Measurements from ENCODE around the gene DUOXA2.

Gene DUOXA2

DNA sequence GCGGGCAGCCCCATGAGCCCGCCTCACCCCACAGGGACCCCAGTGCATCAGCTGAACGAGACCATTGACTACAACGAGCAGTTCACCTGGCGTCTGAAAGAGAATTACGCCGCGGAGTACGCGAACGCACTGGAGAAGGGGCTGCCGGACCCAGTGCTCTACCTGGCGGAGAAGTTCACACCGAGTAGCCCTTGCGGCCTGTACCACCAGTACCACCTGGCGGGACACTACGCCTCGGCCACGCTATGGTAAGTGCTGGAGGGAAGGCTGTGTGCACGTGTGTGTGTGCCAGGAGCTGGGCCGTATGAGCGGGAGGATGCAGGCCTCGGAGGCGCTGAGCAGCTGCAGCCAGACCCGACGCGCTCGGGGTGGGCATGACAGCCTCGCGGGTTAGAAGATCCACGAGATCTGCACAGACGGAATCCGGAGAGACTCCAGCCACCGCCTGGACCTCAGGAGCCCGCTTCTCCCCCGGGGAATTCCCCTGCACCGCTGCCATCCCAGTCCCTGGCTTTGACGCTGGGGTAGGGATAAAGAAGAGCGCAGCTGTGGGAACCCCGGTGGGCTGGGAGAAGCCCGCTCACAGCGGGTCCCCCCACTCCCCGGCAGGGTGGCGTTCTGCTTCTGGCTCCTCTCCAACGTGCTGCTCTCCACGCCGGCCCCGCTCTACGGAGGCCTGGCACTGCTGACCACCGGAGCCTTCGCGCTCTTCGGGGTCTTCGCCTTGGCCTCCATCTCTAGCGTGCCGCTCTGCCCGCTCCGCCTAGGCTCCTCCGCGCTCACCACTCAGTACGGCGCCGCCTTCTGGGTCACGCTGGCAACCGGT is 2.6 kb downstream of the DUOXA2 start:
- in situ Hi-C loops (cut with HindIII; ENCODE audit: low sequenced_read_pairs), result no loop called here

DNA sequence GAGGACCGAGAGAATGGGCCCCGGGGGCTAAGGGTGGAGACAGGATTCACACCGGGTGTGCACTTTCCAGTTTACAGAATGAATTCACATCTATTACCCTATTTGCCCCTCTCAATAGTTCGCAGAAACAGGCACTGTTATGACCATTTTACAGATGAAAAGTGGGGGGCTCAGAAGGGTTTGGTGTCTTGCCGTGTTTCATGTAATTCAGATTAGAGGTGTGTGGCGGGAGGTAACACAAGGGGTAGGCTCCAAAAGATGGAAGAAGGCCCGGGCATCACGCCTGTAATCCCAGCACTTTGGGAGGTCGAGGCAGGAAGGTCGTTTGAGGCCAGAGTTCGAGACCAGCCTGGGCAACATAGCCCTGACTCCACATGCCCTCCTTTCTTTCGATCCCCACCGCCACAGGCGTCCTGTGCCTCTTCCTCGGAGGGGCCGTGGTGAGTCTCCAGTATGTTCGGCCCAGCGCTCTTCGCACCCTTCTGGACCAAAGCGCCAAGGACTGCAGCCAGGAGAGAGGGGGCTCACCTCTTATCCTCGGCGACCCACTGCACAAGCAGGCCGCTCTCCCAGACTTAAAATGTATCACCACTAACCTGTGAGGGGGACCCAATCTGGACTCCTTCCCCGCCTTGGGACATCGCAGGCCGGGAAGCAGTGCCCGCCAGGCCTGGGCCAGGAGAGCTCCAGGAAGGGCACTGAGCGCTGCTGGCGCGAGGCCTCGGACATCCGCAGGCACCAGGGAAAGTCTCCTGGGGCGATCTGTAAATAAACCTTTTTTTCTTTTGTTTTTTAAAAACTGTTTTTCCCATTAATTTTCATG is 3.4 kb downstream of the DUOXA2 start:
- in situ Hi-C loops (cut with HindIII; ENCODE audit: low sequenced_read_pairs), result no loop called here

DNA sequence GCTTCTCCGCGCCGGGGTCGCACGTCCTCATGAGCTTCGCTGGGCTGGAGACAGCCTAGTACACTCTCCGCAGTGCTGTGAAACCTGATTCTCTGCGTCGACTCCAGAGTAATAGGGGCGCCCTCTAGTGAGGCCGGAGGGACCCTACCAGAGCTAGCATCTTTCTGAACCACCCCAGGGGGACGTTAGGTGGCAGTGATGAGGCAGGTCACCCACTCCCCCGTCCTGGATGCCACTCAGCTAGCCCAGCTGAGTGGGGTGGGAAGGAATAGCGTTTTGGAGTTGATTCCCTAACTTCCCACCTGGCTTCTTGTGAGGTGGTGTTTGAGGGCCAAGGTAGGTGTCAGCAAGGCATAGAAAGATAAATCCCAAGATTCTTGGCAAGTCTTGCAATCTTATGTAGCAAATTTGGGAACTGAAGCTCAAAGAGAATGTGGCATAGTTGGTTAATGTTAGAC is 4.0 kb downstream of the DUOXA2 start:
- in situ Hi-C loops (cut with HindIII; ENCODE audit: low sequenced_read_pairs), result no loop called here

DNA sequence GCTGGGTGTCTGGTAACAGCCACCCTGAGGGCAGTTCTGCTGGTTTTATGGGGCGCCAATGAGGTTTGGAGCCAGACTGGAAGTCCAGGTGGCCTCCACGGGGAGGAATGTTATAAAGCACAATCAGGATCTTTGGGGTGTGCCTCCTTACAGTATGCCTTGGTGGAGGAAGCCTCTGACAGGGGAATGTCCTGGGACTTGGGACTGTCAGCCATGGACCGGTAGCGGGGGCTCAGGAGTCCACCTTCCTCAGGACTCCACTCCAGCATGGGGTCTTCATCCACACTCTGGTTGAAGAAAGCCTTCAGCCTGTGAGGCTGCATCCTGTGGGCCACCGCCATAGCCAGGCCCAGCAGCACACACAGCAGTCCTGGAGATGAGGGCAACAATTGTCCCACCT is 4.9 kb downstream of the DUOXA2 start:
- in situ Hi-C loops (cut with HindIII; ENCODE audit: low sequenced_read_pairs), result no loop called here

DNA sequence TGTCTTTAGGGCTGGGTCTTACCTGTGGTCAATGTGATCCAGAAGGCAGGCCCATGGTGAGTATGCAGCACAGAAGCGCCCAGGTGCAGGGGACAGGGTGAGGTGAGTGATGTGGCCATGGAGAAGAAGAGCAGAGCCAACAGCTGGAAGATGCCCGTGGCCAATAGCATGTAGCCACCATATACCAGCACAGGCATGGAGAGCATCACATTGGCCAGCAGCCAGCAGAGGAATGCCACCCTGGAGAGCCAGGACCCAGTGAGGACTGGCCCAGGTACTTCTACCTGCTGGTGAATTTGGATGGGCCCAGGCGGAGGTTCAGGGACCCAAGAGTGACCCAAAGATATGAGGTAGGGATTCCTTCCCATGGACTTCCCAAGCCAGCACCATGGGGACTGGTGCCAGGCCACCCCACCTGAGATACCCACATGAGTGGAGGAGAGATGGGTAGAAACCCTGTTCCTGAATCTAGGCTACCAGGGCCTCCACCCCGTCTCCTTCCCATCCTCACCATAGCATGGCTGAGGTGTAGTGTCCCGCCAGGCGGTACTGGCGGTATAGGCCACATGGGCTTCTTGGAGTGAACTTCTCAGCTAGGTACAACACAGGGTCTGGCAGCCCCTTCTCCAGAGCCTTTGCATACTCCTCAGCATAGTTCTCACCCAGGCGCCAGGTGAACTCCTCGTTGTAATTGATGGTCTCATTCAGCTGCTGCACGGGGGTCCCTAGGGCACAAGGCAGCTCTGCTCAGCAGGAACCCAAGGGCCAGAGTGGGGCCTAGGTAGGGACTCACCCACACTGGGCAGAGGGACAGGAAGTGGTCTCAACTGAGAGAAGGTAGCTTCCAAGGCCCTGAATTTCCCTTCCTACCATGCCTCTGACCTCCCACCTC is 6.2 kb downstream of the DUOXA2 start:
- in situ Hi-C loops (cut with HindIII; ENCODE audit: low sequenced_read_pairs), result no loop called here

DNA sequence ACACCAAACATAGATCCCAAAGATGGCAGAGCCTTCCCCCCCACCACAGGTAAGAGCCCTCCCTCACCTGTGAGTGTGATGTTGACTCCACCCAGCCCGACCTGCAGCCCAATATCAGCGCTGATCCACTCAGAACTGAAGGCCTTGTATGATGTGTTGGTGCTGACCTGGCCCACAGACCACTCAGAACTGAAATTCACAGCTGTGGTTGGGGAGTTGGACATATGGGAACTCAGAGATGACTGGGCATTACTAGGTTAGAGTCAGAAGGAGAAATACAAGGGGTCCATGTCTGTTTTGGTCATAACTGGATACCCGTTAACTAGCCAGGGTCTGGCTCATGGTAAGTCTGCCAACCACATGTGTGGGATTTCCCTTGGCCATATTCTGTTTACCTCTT is 6.9 kb downstream of the DUOXA2 start:
- in situ Hi-C loops (cut with HindIII; ENCODE audit: low sequenced_read_pairs), result no loop called here

DNA sequence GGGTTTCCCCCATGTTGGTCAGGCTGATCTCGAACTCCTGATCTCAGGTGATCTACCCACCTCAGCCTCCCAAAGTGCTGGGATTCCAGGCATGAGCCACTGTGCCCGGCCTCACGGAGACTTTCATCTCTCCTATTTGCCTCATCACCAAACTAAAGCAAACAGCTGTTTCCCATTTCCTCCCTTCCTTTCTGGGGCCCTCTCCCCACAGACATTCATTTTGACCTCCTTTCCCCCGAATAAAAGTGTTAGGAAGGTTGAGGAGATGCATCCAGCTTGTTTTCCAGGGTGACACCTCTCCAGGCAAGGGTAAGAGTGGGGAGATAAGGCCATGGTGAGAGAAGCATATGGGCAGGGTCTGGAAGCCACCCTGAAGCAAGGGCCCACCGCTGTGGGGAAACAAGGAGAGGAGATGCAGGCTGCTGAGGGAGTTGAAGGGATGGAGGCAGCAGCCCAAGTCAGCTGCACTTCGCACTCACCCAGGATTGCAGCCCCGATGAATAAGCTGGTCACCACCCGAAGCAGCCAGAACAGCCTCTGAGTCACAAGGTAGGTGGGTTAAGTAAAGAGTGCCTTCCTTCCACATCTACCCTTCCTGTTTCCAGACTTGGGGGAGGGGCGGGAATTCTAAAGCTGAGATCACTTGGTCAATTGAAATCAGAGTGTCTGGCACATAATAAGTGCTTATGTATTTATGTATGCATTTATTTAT is 7.7 kb downstream of the DUOXA2 start:
- in situ Hi-C loops (cut with HindIII; ENCODE audit: low sequenced_read_pairs), result no loop called here

DNA sequence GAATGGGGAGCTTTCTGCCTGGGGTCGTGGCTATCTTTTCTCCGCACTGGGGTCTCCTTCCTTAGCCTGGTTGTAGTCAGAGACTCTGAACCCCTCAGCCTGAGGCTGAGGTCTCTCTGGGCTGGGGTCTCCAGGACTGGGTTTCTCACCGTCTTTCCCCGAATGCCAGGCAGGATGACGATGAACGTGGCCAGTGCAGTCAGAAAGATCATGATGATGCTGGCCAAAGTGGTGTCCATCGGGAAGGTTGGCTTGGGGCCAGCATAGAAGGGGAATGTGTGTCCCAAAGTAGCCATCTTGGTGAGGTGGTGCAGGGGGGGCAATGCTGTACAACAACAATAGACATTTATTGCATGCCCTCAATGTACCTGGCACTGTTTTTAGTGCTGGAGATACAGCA is 8.6 kb downstream of the DUOXA2 start:
- in situ Hi-C loops (cut with HindIII; ENCODE audit: low sequenced_read_pairs), result no loop called here

DNA sequence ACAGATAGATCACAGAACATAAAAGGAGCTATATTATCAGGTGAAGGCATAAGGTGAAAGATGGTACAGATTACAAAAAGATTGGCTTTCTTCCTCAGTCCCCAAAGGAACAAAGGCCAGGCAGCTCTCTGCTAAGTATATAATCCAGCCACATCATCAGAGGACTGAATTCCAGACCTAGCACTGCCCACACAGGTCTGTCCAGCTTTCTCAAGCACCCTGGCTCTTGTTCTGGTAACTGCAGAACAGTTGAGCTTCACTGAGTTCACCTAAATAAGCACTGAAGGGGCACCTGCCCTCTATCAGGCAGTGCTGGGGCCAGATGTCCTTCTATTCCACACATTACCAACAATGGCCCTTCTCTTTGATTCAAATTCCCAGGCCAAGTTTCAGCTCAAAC is 9.3 kb downstream of the DUOXA2 start:
- in situ Hi-C loops (cut with HindIII; ENCODE audit: low sequenced_read_pairs), result no loop called here

DNA sequence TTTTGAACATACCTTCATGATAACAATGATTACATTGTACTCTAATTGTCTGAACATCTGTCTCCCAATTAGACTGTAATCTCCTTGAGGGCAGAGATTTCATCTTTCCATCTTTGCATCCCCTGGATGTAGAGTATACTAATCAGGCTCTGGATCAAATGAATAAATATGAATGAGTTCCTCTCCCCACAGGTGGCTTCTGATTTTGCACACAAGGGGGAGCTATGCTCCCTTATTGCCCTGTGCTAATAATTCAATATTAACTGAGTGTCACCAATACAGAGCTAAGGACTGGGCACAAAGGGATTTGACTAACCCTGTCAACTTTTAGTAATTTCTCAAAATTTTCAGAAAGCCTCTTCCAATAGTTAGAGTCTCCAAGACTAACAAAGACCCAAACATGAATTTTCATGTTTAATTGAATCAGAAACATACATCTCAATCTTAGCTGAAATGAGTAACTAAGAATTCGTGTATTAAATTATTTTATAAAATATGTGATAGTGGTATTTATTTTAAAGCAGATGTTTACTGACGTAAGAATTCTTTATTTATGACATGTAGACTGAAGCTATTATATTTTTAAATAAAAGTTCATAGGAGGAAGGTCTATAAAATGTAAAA is 12.5 kb downstream of the DUOXA2 start:
- in situ Hi-C loops (cut with HindIII; ENCODE audit: low sequenced_read_pairs), result no loop called here

DNA sequence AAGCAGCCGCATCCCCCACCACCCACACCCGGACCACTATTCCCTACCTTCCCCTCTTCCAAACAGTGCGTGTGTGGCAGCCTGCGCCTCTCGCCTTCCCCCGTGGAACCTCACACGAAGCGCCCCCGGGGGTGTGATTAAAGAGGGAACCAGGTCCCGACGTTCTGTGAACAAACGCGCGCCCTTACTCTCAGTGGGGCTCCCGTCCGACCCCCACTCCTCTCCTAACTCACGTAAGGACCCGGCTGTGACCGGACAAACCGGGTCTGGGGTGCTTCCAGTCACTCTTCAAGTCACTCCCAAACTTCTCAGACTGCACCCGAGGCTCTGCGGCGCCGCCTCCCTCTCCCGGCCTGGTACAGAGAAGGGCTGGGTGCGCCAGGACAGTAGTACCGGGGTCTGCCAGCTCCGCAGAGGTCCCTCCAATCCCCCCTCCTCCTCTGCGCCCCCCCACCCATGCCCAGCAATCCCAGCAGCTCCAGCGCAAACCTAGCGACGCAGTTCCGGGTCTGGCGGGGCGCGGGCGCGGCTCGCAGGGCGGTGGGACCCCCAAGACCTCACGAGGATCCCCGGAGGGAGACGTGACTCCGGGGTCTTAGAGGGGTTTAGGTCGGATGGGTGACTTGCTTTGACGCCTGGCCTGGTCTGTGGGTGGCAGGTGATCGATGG is 15.0 kb downstream of the DUOXA2 start:
- in situ Hi-C loops (cut with HindIII; ENCODE audit: low sequenced_read_pairs), result no loop called here

DNA sequence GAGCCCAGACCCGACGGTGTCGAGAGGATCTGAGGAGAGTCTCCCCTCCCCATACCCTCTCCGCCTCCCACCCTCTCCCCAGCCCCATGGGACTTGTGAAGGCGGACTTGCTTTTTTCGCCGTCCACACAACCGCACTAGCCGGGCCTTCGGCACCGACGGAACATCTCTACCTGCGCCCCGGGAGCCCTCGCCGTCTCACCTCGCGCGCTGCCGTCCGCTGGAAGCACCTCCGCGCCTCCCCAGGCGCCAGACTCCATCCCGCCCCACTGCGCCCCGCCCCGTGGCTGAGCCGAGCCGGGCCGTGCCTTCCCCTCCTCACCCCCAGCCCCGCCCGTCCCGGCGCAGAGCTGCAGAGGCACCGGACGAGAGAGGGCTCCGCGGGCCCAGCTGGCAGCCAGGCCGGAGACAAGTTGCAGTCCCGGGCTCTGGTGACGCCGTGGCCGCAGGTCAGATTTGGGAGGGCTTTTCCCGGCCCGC is 15.6 kb downstream of the DUOXA2 start, which contains the start of the genes DUOX1 and DUOXA1:
Gene DUOX1, plus strand, starts transcription at position 344 of the 479 bp plus-strand sequence. CDS start 1,973 bp downstream, outside the sequence.
Gene DUOXA1, minus strand, starts transcription at position 229 of the 479 bp plus-strand sequence. CDS start 6,865 bp downstream, outside the sequence.
- in situ Hi-C loops (cut with HindIII; ENCODE audit: low sequenced_read_pairs), result no loop called here

DNA sequence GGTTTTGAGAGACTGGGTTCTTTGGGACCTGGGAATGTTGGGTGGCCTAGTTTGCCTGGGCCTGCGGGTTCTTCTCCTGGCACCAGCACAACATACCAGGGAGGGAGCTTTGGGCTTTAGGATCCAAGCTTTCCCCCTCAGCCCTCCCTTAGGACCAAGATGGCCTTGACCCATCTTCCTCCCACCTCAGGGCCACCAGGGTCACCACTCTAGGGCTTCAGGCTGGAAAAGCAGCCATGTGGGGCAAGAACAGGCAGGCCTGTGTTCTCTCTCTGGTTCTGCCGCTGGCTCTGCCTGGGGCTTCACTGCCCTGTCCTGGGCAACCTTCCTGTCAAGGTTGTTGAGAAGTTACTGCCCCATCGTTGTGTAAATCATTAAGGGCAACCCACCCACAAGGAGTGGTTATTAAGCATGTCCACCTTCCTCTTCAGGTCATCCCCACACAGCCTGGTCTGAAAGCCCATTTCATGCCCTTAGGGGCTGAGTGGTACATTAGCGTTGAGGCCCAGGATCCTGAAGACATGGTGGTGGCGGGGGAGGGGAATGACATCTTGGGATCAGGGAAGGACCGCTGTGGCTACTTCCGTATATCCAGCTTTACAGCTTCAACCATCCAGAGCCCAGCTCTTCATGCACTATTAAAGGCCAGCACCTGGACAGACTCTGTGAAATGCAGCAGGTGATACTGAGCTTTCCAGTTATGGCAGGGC is 16.3 kb downstream of the DUOXA2 start:
- in situ Hi-C loops (cut with HindIII; ENCODE audit: low sequenced_read_pairs), result no loop called here

DNA sequence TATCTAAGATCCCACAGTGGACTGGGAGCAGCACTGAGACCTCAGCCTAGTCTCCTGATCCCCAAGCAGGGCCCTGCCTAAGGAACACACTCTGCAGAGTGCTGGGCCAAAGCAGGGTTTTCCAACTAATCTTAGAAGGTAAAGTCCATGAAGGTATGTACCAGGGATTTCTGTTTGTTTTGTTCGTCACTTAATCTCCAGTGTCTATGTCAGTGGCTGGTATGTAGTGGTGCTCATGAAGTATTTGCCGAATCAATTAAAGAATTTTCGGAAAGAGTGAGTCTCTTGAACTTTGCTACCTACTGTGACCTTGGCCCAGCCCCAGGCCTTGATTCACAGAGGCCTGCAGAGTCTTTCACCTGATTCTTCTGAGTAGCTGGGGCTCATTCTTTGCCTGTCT is 17.4 kb downstream of the DUOXA2 start:
- in situ Hi-C loops (cut with HindIII; ENCODE audit: low sequenced_read_pairs), result no loop called here

DNA sequence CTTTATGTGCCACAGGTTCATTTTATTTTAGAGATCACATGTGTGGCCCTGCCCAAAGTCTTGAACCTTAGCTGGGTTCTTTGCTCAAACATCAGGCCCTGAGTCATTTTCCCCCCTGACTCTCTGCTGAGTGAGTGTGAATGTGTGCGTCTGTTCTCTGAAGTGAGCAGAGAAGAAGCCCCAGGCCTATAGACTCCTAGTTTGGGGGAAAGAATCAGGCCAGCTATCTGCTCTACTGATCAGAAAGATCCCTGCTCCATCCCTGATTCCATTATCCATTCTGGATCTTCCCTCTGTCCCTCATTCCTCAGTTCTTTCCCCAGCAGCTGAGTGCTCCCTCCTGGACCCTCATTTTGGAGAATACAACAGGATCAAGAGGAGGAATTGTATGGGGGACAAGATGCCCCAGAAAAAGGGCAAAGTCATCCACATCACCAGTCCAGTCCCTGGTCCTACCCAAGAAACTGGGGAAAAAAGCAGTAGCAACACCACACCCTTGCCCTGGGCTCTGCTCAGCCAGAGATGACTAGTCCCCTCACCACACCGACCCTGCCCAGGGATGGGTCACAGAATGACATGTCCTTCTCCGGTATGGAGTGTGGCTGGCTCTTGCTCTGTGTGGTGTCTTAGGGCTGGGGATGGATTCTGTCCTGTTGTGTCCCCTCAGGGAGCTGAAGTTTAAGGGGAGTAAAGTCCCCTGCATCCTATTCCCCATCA is 18.9 kb downstream of the DUOXA2 start:
- in situ Hi-C loops (cut with HindIII; ENCODE audit: low sequenced_read_pairs), result no loop called here

DNA sequence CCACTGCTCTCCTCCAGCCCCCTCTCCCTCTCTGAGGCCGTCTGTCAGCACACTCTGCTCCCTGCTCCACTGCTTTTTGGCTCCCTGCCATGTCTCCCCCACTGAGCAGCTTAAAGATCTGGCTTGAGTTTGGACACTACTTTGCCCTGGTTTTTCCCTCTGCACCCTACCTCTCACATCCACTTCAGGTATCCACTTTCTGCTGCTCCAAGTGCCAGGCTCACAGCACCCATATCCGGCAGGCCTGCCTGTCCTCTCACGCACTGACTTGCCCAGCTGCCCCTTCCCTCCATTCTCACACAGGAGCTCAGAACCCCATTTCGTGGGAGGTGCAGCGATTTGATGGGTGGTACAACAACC is 19.4 kb downstream of the DUOXA2 start:
- in situ Hi-C loops (cut with HindIII; ENCODE audit: low sequenced_read_pairs), result no loop called here

DNA sequence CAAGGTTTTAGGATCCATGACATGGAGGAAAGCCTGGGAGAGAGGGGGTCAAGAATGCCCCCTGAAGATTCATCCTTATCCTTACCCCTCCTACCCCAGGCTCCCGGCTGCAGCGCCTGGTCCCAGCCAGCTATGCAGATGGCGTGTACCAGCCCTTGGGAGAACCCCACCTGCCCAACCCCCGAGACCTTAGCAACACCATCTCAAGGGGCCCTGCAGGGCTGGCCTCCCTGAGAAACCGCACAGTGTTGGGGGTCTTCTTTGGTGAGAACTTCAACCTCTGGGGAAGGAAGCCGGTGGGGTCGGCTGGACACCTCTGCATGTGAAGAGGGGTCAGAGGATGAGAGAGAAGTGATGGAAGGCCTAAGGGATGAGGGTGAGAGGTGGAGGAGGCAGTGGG is 19.9 kb downstream of the DUOXA2 start:
- in situ Hi-C loops (cut with HindIII; ENCODE audit: low sequenced_read_pairs), result no loop called here
